ENCODE data around the gene NBEA. TPM values are rescaled to one million over a fixed set of nuclear protein-coding genes. Genes with fewer than 3 reads are reported as not detected.

NBEA gene
- total RNA-seq, 4 donors from 2014 or later, result 21.5 to 60.4 (median 27.9) TPM

GRCh38 chr13:34939771-34940170 lies 2.3 kb upstream of the NBEA start:
- intact Hi-C loops (cut with DNase I), result no loop called here

DNA sequence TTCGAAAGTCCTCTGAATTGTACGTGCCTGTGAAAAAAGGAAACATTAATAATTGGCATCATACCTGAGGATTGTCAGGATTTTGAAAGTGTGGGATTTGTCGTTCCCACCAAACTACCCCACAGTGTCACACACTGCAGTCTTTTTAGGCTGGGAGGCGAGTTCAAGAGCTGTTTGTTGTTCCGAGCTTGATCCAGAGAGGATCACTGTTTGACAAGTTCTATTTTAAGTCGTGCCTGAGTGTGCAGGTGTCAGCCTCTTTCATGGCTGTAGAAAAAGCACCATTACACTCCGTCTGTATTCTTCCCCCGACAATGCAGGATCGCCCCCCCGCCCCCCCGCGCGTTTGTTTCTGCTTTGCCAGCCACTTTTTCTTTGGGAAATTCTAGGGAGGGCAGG lies 635 bp upstream of the NBEA start:
- TF ChIP-seq, protein P1, sequence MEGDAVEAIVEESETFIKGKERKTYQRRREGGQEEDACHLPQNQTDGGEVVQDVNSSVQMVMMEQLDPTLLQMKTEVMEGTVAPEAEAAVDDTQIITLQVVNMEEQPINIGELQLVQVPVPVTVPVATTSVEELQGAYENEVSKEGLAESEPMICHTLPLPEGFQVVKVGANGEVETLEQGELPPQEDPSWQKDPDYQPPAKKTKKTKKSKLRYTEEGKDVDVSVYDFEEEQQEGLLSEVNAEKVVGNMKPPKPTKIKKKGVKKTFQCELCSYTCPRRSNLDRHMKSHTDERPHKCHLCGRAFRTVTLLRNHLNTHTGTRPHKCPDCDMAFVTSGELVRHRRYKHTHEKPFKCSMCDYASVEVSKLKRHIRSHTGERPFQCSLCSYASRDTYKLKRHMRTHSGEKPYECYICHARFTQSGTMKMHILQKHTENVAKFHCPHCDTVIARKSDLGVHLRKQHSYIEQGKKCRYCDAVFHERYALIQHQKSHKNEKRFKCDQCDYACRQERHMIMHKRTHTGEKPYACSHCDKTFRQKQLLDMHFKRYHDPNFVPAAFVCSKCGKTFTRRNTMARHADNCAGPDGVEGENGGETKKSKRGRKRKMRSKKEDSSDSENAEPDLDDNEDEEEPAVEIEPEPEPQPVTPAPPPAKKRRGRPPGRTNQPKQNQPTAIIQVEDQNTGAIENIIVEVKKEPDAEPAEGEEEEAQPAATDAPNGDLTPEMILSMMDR (IDR thresholded peaks at IDR 0.05), result no peak
- no peak for TF ChIP-seq POLR2A (IDR thresholded peaks at IDR 0.05)
- 12 to 13% methylated on average over 13 of the region's 13 CpGs for WGBS, 2 donors
- no peaks in the 10 kb centered on the region for H3K36me3 ChIP-seq
- no peak for DNase-seq
- H3K27ac ChIP-seq, result peak overlapping the region in 1 of 3 donors; percentile 87
- H3K27me3 ChIP-seq, result no peaks in the 10 kb centered on the region
- intact Hi-C loops (cut with DNase I), result no loop called here
- no peaks in the 10 kb centered on the region for H3K9me3 ChIP-seq
- peaks cover 8 to 16% of the 10 kb centered on the region in 2 donors for H3K4me1 ChIP-seq
- peak overlapping the region in 1 of 3 donors; percentile 75 for H3K4me3 ChIP-seq (replicated peaks in 1 of 3)

More at GRCh38 chr13:34939771-34940170, 2.3 kb upstream of the NBEA start:
- Histone ChIP-seq H3K4me3 (replicated peaks in 1 of 3) (no peak overlapping the region), H3K9me3 (no peaks in the 10 kb centered on the region), H3K4me1 (peaks cover 8 to 16% of the 10 kb centered on the region in 2 donors), H3K27ac (no peak overlapping the region), H3K36me3 (no peaks in the 10 kb centered on the region), H3K27me3 (no peaks in the 10 kb centered on the region)
- WGBS, 2 donors, result 93 to 97% methylated on average over 1 of the region's 1 CpG
- DNase-seq, result no peak
- TF ChIP-seq, protein P1 (IDR thresholded peaks at IDR 0.05), result no peak
- TF ChIP-seq POLR2A (IDR thresholded peaks at IDR 0.05), result no peak

GRCh38 chr13:34942732-34943435 lies 814 bp downstream of the NBEA start:
- TF ChIP-seq, protein P1 (IDR thresholded peaks at IDR 0.05), result no peak
- TF ChIP-seq POLR2A (IDR thresholded peaks at IDR 0.05), result no peak
- H3K27me3 ChIP-seq, result no peaks in the 10 kb centered on the region
- WGBS, 2 donors, result 1 to 4% methylated on average over 13 to 21 of the region's 62 CpGs
- no peaks in the 10 kb centered on the region for H3K9me3 ChIP-seq
- H3K36me3 ChIP-seq, result no peaks in the 10 kb centered on the region
- intact Hi-C loops (cut with DNase I), result no loop called here
- DNase-seq, result peak; percentile 65 to 68
- H3K4me3 ChIP-seq (replicated peaks in 1 of 3), result peak overlapping the region; percentile 58 to 91 (median 75)
- H3K4me1 ChIP-seq, result peaks cover 8 to 16% of the 10 kb centered on the region in 2 donors
- H3K27ac ChIP-seq, result peak overlapping the region in 1 of 3 donors; percentile 87

DNA sequence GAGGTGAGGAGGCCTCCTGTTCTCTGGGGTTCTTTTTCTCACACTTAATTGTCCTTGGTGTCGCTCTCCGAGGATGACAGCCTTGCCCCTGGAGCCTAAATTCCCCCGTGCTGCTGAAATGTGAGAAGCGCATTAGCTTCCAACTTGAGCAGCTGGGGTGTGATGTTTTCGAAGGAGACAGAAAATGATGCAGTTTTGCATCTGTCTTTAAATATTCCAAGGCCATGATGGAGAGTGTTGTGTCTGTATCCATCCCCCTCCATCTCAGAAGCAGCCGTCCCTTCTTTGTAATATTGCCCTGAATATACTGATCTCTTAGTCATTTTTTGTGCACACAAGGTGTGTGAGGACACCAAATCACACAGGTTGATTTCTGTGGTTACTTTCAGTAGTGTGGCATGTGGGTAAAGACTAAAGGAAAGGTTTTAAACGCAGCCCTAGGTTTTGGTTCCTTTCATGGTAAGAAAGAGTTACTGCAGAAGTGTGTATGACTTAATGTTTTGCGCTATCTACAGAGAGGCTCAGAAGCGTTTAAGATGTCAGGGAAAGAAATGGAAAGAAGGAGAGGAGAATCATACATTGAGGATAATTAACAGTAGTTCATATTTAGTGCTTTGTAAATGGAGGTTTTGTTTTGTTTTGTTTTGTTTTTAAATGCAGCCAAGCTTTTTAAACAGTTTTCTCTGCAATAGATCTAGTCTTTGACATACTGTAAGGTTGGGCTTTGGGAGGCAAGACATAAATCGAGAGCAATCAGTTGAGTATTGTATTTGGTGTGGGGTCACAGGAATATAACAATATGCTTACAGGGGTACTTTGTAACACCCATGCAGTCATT lies 1.6 kb downstream of the NBEA start:
- peak overlapping the region in 2 of 3 donors; percentile 75 to 91 for H3K4me3 ChIP-seq (replicated peaks in 1 of 3)
- no peaks in the 10 kb centered on the region for H3K27me3 ChIP-seq
- no peaks in the 10 kb centered on the region for H3K9me3 ChIP-seq
- DNase-seq, result no peak
- peak overlapping the region in 1 of 3 donors; percentile 87 for H3K27ac ChIP-seq
- H3K4me1 ChIP-seq, result peaks cover 8 to 16% of the 10 kb centered on the region in 2 donors
- no peaks in the 10 kb centered on the region for H3K36me3 ChIP-seq
- WGBS, 2 donors, result 22% methylated on average over 10 of the region's 10 CpGs
- TF ChIP-seq, protein P1 (IDR thresholded peaks at IDR 0.05), result no peak
- TF ChIP-seq POLR2A (IDR thresholded peaks at IDR 0.05), result no peak
- intact Hi-C loops (cut with DNase I), result no loop called here

DNA sequence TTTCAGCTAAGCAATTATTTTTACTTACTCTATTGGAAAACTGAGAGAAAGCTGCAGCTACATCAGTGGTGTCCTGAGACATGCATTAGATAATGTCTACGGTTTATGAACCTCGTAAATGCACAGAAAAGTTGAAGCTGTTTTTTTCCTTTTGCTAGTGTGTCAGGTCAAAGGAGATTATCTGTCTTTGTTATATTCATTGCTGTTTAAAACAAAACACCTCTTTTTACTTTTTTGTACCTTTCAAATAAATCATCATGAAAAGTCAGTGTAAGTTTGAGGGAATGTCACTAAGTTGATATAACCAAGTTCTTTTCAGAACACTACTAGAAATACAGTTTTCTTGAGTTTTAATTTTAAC lies 2.2 kb downstream of the NBEA start:
- WGBS, 2 donors, result 70 to 73% methylated on average over 2 of the region's 2 CpGs
- Histone ChIP-seq H3K27me3 (no peaks in the 10 kb centered on the region), H3K9me3 (no peaks in the 10 kb centered on the region), H3K27ac (no peak overlapping the region), H3K4me3 (replicated peaks in 1 of 3) (no peak overlapping the region), H3K4me1 (peaks cover 8 to 16% of the 10 kb centered on the region in 2 donors), H3K36me3 (no peaks in the 10 kb centered on the region)
- DNase-seq, result no peak
- intact Hi-C loops (cut with DNase I), result no loop called here
- no peak for TF ChIP-seq POLR2A (IDR thresholded peaks at IDR 0.05)
- TF ChIP-seq, protein P1 (IDR thresholded peaks at IDR 0.05), result no peak

Data from thyroid gland (tissue), 4 donors.